ENCODE results near the gene ACYP2.

- no peak for TF ChIP-seq PRDM10 (tag by site-specific recombination; IDR thresholded peaks at IDR 0.05)
- TF ChIP-seq CTCF (tag by site-specific recombination; IDR thresholded peaks at IDR 0.05) = no peak
- no peak for TF ChIP-seq REST (tag by site-specific recombination; IDR thresholded peaks at IDR 0.05)
- TF ChIP-seq ZNF146 (tag by site-specific recombination; IDR thresholded peaks at IDR 0.05) = no peak
These were observed 140.8 kb downstream of the ACYP2 start, which contains the start of gene TSPYL6 for GRCh38 chr2:54256091-54256694.

Measured in HEK293 (cell line).